GM21717 (cell line): Measurements from ENCODE around the gene OTOP1.
"Not testable (repeated sequence)": the region's sequence is repeated elsewhere in the genome, so short reads cannot be mapped to it uniquely, and the experiment has no call there.

Experiments
- ATAC-seq: cut with Tn5 transposase; IDR thresholded peaks from one replicate; pipeline ENCODE4 v1.9.1; 2021; ENCODE audit warnings: mild to moderate bottlenecking, moderate library complexity; ENCODE audit not compliant: unreplicated experiment

Gene OTOP1

DNA sequence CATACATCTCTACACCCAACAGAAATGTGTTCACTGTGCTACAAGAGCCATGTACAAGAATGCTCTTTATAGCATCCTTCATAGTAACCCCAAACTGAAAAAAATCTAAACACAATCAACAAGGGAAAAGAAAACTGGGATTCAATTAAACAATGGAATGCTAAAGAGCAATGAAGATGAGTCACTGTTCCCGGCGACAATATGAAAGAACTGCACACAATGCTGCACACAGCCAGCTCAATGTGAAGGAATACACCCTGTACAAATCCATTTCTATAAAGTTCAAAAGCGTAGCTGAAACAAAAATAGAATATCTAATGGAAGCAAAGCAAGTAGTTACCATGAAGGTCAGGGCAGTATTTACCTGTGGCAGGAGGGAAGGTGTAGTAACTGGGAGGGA is 12.8 kb upstream of the OTOP1 start:
- ATAC-seq = not testable (repeated sequence)

DNA sequence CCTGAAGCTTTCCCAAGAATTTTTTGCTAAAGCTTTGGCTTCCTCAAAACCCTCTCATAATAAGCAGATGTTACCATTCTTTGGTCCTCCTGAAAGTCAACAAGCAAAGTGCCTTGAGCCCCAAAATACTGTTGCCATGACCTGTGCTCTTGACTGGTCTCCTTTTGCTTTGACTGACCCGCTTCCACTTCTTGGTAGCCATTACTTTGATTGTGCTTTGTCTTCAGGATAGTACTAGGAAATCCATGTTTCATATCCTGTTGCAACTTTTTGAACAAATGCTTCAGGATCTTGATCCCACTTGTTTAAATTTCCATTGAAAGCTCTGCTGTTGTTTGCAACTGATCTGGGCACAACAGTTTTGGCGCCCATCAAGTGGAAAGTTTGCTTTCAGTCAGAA is 6.9 kb upstream of the OTOP1 start:
- ATAC-seq = no peak

DNA sequence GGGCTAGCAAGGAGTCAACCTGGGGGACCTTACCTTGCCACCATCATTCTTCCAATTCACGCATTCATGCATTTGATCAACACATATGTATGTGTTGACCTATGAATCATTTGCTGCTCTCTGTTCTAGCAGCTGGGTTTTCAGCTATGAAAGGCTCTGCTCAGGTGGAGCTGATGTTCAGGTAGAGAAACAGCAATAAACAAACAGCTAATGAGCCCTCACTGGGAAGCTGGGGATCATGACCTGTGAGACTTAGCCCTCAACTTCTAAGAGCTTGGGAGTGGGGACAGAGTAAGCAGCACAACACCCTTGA is 1.6 kb upstream of the OTOP1 start:
- ATAC-seq = no peak

DNA sequence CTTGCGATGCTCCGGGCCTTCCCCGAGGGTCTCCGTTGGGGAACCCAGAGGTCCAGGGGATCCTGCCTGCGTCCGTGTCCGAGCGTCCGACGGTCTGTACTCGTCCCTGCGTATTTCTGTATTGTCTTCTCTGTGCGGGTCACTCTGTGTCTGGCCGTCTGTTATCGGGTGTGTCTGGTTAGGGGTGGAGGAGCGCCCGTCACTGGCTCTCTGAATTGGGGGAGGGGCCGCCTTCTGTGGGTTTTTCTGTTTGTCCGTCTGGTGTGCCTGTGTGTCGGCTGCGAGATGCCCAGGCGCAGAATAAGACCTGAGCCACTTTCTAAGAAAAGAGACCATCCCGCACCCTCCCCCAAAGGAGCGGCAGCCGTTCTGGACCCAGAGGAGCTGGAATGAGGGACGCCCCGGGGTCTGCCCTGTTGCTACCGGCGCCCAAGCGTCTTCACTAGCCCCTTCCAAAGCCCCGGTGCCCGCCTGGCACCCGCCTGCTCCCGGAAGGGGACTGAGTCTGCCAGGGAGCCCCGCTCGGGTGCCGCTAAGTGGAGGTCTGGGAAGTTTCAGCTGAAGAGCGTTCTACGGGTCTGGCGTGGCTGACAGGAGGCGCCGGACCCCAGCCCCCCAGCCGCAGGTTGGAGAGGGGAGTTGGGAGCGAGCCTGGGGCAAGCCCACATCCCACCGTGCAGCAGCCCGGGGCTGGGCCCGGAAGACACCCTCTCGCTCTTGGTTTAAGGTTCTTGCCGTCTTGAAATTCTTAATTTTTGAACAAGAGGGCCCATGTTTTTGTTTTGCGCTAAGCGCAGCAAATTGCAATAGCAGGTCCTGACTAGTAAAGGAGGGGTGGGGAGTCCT is 1.0 kb upstream of the OTOP1 start:
- ATAC-seq = no peak

DNA sequence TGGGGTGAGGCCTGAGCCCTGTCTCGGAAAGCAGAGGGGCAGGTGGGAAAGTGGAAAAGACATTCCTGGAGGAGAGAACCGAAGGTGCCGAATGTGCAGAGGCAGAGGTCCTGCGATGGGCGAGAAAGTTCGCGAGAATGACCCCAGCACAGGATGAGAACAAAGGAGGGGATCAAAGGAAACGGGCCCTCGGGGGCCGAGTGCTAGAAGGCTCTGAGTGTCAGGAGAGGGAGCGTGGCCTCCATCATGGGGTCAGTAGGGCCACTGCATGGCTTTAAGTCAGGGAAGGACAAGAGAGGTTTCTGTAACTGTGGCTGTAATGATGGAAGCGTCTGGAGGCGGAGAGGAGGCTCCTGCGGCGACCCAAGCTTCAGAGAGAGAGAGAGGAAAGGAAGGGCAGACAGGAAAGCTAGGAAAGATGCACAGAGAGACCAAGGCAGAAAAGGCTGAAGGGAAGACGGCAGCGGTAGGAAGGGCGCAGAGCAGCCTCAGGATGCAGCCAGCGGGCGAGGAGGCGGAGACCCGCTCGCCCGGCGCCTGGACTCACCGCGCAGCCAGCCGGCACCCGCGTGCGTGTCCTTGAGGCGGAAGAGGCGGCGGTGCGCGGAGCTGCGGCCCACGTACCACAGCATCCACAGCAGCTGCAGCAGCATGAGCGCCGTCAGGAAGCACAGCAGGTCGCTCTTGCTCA is 669 bp downstream of the OTOP1 start:
- no peak for ATAC-seq

DNA sequence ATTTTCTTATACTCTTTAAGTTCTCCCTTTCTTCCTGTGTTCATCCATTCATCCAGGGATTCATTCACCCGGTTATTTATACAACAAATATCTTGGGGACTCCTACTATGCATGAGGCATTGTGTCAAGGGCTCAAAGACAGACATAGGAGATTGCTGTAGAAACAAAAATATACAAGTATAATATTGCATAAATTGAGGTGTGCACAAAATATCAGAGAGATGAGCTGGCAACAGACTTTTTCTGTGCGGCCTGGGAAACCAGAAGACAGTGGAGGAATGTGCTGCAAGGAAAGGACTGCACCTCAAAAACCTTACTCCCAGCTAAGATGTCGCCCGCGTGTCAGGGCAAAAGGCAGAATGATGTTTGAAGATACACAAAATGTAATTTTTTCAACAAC is 9.6 kb downstream of the OTOP1 start:
- no peak for ATAC-seq

DNA sequence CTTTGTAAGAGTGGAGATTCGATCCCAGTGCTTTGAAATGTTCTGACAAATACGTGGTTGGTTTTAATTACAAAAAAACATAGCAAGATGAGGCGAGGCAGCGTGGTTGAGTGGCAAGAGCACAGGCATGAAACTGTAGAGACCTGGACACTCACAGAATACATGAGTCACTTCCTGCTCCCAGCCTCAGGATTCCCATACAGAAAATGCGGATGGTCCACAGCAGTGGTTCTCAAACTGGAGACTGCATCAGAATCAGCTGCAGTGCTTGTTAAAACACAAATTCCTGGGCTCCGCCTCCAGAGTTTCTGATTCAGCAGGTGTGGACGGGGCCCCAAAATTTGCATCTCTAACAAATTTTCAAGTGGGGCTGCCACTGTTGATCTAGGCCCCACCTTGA is 10.1 kb downstream of the OTOP1 start:
- ATAC-seq = no peak

DNA sequence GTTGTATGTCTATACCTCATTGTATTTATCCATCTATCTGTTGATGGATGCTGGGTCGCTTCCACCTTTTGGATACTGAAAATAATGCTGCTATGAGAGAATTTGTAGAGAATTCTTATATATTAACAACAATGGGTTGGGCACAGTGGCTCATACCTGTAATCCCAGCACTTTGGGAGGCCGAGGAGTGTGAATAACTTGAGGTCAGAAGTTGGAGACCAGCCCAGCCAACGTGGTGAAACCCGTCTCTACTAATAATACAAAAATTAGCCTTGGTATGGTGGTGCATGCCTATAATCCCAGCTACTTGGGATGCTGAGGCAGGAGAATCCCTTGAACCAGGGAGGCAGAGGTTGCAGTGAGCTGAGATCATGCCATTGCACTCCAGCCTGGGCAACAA is 13.1 kb downstream of the OTOP1 start:
- not testable (repeated sequence) for ATAC-seq

DNA sequence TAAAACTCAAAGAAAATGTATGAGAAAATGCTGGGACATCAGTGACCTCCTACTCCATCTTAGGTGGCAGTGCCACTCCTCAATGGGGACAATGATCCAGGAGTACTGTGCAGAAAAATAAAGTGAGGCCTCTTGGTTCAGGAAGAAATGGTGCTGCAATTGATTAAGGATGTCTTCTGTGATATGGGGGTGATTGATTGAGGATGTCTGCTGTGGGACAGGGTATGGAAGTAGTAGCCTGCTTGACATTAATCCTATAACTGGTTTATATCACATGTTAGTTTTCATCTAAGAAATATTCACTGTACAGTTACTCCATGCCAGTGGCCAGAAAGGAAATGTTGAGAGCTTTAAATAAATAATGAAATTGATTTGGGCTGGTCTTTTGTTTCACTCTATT is 20.5 kb downstream of the OTOP1 start:
- no peak for ATAC-seq

DNA sequence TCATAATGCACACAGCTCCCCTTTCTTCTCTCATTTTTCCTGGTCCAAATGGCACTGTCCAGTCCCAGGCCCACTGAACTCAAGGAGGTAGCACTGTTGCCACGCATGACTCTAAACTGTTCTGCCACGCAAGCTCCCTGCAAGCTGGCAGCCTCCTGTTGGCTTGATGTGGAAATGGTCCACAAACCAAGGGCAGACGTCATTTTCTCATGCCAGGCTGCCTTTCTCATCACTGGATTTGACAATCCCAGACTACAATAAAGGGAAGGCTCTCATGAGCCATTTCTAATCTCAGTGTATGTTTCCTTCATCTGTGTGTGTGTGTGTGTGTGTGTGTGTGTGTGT is 22.4 kb downstream of the OTOP1 start:
- ATAC-seq = no peak

DNA sequence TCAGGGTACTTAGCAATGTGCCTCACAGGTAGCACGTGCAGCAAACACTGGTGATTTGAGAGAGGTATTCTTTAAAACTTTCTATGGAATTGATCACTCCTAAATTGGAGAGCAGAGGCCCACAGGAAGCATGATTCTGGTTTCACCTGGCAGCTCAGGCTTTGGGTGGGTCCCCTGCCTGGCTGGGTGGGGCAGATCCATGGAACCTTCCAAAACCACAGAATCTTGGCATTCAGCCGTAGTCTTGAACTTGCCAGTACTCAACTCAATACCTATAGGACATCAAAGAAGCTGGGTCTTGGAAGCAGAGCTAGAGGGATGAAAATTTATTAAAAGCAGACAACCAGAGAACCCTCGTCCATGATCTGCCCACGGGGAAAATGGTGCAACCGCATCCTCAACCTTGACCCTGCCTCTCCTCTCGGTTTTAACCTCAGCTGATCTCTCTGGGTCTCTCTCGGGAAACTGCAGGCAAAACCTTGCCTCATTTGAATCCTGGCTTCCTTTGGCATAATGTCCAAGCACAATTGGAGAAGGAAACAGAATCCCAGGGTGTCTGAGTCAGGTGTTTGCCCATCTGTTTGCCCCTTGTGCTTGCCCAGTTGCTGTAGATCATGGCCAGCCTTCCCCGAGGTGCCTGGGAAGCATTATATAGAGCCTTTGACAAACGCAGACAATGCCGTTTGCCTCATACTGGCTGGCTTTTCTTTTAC is 22.9 kb downstream of the OTOP1 start:
- ATAC-seq = no peak

DNA sequence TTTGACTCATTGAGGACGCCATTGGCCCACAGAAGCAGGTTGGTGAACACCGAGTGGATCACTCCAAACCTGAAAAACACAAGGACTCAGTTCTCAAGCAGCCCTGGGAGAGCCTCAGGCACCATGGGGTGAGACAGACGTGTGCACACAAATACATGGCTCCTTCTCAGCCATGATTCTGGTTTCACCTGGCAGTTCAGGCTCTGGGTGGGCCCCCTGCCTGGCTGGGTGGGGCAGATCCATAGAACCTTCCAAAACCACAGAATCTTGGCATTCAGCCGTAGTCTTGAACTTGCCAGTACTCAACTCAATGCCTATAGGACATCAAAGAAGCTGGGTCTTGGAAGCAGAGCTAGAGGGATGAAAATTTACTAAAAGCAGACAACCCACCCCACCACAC is 24.2 kb downstream of the OTOP1 start:
- no peak for ATAC-seq

DNA sequence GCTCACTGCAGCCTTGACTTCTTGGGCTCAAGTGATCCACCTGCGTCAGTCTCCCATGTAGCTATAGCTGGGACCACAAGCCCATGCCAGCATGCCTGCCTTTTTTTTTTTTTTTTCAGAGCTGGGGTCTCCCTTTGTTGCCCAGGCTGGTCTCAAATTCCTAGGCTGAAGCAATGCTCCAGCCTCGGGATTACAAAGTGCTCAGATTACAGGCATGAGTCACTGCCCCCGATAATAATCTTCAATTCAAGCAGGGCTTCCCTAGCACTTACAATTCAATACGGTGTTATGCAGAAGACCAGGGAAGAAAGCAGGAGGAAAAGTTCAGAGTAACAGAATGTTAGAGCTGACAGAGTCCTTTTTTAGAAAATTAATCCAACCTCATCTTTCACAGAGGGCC is 26.1 kb downstream of the OTOP1 start:
- ATAC-seq = no peak

DNA sequence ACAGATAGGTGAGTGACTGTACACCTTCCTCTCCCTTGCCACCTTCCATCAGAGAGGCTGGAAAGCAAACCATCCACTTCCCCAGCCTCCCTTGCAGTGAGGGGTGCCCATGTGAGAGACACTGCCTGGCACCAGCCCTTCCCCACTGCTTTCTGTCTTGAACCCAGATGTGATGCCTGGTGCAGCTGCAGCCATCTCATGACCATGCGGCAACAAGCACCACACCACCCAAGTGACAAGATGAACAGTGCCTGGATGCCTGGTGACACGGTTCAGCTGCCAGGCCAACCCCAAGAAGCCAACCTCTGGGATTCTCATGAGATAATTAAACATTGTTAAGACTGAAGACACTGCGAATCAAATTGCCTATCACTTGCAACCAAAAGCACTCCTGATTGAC is 31.4 kb downstream of the OTOP1 start:
- no peak for ATAC-seq

DNA sequence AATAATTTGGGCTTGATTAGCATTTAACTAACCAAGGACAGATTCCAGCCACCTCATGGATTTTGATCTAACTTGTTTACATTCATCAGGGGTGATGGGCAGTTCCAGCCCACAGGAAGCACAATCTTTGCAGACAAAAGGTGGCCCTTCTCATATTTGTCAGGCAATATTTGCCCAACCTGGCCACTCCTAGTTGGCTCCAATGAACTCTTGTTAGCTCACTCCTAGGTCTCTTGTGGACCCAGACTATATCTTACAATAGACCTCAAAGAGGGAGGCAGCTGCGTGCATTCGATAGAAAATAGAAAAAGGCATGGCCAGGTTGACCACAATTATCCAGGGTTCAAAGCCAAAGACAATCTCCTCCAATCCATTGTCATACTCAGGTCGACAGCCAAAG is 38.2 kb downstream of the OTOP1 start:
- ATAC-seq = not testable (repeated sequence)

DNA sequence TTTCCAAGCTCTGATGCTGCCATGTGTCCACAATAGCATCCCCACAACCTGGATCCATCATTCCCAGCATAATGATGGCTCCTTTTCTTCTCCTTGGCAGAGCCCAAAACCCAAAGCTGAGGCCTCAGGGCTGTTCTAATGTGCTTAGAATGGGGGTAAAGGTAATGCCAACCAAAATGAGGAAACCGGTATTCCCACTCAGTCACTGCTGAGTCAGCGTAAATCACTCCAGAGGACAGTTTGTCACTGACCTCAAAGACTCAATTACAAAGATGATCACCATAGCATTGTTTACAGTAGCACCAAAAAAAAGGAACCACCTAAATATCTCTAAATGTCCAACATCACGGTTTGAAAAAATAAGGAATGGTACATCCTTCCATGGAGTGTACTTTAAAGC is 41.2 kb downstream of the OTOP1 start:
- ATAC-seq = no peak

DNA sequence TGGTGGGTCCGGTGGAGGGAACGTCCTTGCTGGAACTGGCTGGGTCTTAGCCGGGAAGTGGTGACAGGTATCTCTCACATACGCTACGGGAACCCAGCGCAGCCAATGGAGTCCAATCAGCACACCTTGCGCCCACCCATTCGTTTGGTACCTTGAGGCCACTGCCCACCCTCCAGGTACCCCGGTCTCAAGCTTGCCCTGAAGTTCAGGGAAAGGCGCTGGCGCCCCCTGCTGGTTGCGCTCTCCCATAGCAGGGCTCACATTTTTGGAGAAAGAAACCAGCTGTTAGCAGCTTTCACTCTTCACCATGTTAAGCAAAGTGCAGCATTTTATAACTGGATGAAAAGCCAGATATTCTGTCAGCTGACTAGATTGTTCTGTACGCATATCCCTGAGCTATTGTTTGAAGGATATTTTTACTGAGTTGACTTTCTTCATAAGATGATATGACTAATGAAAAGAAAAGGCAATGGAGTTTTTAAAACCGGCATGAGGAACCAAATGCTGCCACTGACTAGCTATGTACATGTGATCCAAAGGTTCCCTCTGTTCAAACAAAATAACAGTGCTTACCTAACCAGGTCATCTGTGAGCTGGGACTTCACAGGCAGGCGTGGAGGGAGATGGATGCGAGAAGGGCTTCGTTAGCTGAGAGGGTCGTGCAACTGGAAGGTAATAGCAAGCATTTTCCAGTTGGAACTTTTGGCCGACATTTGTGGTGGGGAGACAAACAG is 43.7 kb downstream of the OTOP1 start:
- no peak for ATAC-seq

DNA sequence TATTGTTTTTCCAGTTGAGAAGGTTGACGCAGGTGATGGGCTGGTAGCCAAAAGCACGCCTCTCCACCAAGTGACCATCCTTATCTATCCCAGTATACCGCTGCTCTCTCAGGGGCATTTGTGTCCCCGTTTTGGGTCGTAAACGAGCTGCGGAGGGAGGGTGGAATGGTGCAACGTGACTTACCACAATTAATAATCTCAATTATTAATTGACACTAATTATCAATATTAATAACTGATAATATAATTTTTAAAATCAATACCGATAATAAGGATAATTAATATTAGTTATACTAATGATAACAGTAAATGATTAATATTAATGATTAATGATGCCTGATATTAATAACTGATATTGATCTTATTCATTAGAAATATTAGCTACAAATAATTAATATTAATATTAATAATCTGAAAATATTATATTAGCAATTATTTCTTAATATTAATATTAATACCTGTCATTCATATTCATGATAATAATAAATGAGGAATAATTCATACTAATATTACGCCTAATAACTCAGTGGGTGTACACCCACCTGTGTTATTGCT is 56.1 kb downstream of the OTOP1 start:
- ATAC-seq = no peak

DNA sequence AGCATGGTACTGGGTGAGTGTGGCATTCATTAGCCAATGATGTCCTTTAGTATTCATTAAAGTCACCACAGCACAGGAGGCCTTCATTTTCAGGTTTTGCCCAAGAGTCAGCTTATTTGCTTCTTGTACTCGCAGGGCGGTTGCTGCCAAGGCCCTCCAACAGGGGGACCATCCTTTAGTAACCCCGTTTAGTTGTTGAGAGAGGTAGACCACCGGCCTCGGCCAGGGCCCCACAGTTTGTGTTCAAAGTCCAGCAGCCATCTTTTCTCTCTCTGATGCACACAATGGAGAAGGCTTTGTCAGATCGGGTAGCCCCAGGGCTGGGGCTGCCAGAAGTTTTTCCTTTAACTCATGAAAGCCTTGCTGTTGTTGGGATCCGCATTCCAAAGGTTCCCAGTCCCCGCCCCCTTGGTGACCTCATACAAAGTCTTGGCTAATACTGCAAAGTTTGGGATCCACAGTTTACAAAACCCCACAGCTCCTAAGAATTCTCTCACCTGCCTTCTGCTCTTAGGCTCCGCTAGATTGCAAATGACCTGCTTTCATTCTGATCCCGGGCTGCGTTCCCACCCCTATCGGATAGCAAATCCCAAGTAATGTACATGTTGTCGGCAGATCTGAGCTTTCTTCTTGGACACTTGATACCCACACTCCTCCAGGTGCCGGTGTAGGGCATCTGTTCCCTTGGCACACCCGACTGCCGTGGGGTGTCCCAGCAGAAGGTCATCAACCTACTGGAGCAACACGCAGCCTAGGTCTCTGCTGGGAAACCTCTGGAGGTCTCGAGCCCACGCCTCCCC is 58.5 kb downstream of the OTOP1 start:
- ATAC-seq = not testable (repeated sequence)

DNA sequence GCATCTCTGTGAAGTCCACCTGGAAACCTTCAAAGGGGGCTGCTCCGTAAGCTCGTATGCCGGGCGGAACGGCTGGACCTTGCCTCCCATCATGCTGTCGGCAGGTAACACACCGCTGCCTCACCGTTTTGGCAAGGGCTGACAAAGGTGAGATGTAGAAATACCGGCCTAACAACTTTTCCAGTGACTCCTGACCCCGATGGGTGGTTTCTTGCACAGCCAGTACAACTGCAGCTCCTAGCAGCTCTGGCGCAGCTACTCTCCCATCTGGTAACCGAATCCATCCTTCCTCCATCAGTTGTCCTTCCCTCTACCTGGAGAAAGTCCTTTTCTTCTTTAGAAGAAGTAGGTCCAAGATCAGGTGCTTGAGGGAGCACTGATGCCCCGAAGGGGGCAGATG is 59.7 kb downstream of the OTOP1 start:
- ATAC-seq = not testable (repeated sequence)
